Rectal smooth muscle tissue (tissue), 1 donor: ENCODE results near the gene SLCO2A1.

Experiments used
- H3K27ac ChIP-seq: one replicate; pipeline ENCODE4 v1.7.0; 2013; ENCODE audit warnings: low read depth, low read length, inconsistent platforms
- H3K27me3 ChIP-seq: one replicate; pipeline ENCODE4 v1.7.0; 2013; ENCODE audit warnings: low read length; ENCODE audit not compliant: control insufficient read depth, insufficient read depth
- H3K36me3 ChIP-seq: one replicate; pipeline ENCODE4 v1.7.0; 2013; ENCODE audit warnings: low read length; ENCODE audit not compliant: control insufficient read depth, insufficient read depth
- H3K4me1 ChIP-seq: one replicate; pipeline ENCODE4 v1.7.0; 2013; ENCODE audit warnings: low read length; ENCODE audit not compliant: control insufficient read depth, insufficient read depth
- H3K4me3 ChIP-seq: one replicate; pipeline ENCODE4 v1.7.0; 2013; ENCODE audit warnings: low read length
- H3K9ac ChIP-seq: one replicate; pipeline ENCODE4 v1.7.0; 2013; ENCODE audit warnings: low read length

The SLCO2A1 gene

GRCh38 chr3:133973249-133973980 lies 56.3 kb downstream of the SLCO2A1 start:
- H3K4me1 ChIP-seq, result no peaks in the 10 kb centered on the region
- no peaks in the 10 kb centered on the region for H3K36me3 ChIP-seq
- no peaks in the 10 kb centered on the region for H3K27me3 ChIP-seq
- H3K27ac ChIP-seq, result no peak overlapping the region
- no peak overlapping the region for H3K9ac ChIP-seq
- no peak overlapping the region for H3K4me3 ChIP-seq

- H3K9ac ChIP-seq, result no peak overlapping the region
- H3K4me1 ChIP-seq, result no peaks in the 10 kb centered on the region
- no peak overlapping the region for H3K27ac ChIP-seq
- no peaks in the 10 kb centered on the region for H3K27me3 ChIP-seq
- no peaks in the 10 kb centered on the region for H3K36me3 ChIP-seq
- H3K4me3 ChIP-seq, result no peak overlapping the region
Observed at GRCh38 chr3:133972156-133972555, 57.6 kb downstream of the SLCO2A1 start.

GRCh38 chr3:133970916-133971315 lies 58.8 kb downstream of the SLCO2A1 start:
- Histone ChIP-seq H3K4me1 (no peaks in the 10 kb centered on the region), H3K27ac (no peak overlapping the region)

GRCh38 chr3:133970339-133970738 lies 59.4 kb downstream of the SLCO2A1 start:
- no peaks in the 10 kb centered on the region for H3K36me3 ChIP-seq
- H3K4me3 ChIP-seq, result no peak overlapping the region
- no peaks in the 10 kb centered on the region for H3K4me1 ChIP-seq
- no peaks in the 10 kb centered on the region for H3K27me3 ChIP-seq
- no peak overlapping the region for H3K27ac ChIP-seq
- no peak overlapping the region for H3K9ac ChIP-seq

More at GRCh38 chr3:133970916-133971315, 58.8 kb downstream of the SLCO2A1 start:
- H3K36me3 ChIP-seq, result no peaks in the 10 kb centered on the region
- H3K27me3 ChIP-seq, result no peaks in the 10 kb centered on the region
- H3K4me3 ChIP-seq, result no peak overlapping the region
- H3K9ac ChIP-seq, result no peak overlapping the region

GRCh38 chr3:133967992-133968892 lies 61.5 kb downstream of the SLCO2A1 start:
- no peak overlapping the region for H3K27ac ChIP-seq
- no peak overlapping the region for H3K9ac ChIP-seq

GRCh38 chr3:133966954-133967353 lies 62.8 kb downstream of the SLCO2A1 start:
- no peak overlapping the region for H3K27ac ChIP-seq
- no peaks in the 10 kb centered on the region for H3K4me1 ChIP-seq
- no peak overlapping the region for H3K9ac ChIP-seq
- no peaks in the 10 kb centered on the region for H3K36me3 ChIP-seq
- no peaks in the 10 kb centered on the region for H3K27me3 ChIP-seq
- no peak overlapping the region for H3K4me3 ChIP-seq

More at GRCh38 chr3:133967992-133968892, 61.5 kb downstream of the SLCO2A1 start:
- Histone ChIP-seq H3K4me1 (no peaks in the 10 kb centered on the region), H3K27me3 (no peaks in the 10 kb centered on the region), H3K36me3 (no peaks in the 10 kb centered on the region), H3K4me3 (no peak overlapping the region)

- H3K4me3 ChIP-seq, result no peak overlapping the region
- H3K36me3 ChIP-seq, result no peaks in the 10 kb centered on the region
- H3K27me3 ChIP-seq, result no peaks in the 10 kb centered on the region
- no peaks in the 10 kb centered on the region for H3K4me1 ChIP-seq
- H3K27ac ChIP-seq, result no peak overlapping the region
- H3K9ac ChIP-seq, result no peak overlapping the region
Observed at GRCh38 chr3:133965906-133966305, 63.8 kb downstream of the SLCO2A1 start.

GRCh38 chr3:133965013-133965570 lies 64.6 kb downstream of the SLCO2A1 start:
- no peak overlapping the region for H3K4me3 ChIP-seq
- no peaks in the 10 kb centered on the region for H3K4me1 ChIP-seq
- H3K9ac ChIP-seq, result no peak overlapping the region
- H3K27me3 ChIP-seq, result no peaks in the 10 kb centered on the region
- no peak overlapping the region for H3K27ac ChIP-seq
- H3K36me3 ChIP-seq, result no peaks in the 10 kb centered on the region

- Histone ChIP-seq H3K27ac (no peak overlapping the region), H3K4me1 (no peaks in the 10 kb centered on the region), H3K4me3 (no peak overlapping the region), H3K36me3 (no peaks in the 10 kb centered on the region), H3K9ac (no peak overlapping the region), H3K27me3 (no peaks in the 10 kb centered on the region)
Observed at GRCh38 chr3:133964547-133964946, 65.2 kb downstream of the SLCO2A1 start.

GRCh38 chr3:133963657-133964396 lies 65.9 kb downstream of the SLCO2A1 start:
- Histone ChIP-seq H3K27me3 (no peaks in the 10 kb centered on the region), H3K36me3 (no peaks in the 10 kb centered on the region), H3K4me3 (no peak overlapping the region), H3K27ac (no peak overlapping the region), H3K9ac (no peak overlapping the region), H3K4me1 (no peaks in the 10 kb centered on the region)

GRCh38 chr3:133962849-133963248 lies 66.9 kb downstream of the SLCO2A1 start:
- no peaks in the 10 kb centered on the region for H3K4me1 ChIP-seq
- no peak overlapping the region for H3K27ac ChIP-seq
- no peaks in the 10 kb centered on the region for H3K27me3 ChIP-seq
- H3K36me3 ChIP-seq, result no peaks in the 10 kb centered on the region
- no peak overlapping the region for H3K9ac ChIP-seq
- no peak overlapping the region for H3K4me3 ChIP-seq
